OCI-LY1 (cell line): Measurements from ENCODE around the gene HECW1.
"Not testable (repeated sequence)": the region's sequence is repeated elsewhere in the genome, so short reads cannot be mapped to it uniquely, and the experiment has no call there.

ENCODE experiments used
- H2AFZ ChIP-seq: fragments of 200-600 bp; sonication (generic), shearing (Covaris generic); 2 replicates; pipeline ENCODE4 v1.6.0; 2014; ENCODE audit warnings: antibody characterized with exemption, mild to moderate bottlenecking, low read length
- H3F3A ChIP-seq: fragments of 200-600 bp; sonication (generic), shearing (Covaris generic); 2 replicates; pipeline ENCODE4 v1.6.0; 2014; ENCODE audit warnings: mild to moderate bottlenecking, antibody characterized with exemption, low read length, moderate library complexity; ENCODE audit not compliant: insufficient read depth
- H3K27ac ChIP-seq: fragments of 200-600 bp; sonication (generic); 2 replicates; pipeline ENCODE4 v1.5.1; 2014; ENCODE audit warnings: low read length, mixed run types, mild to moderate bottlenecking, low read depth; ENCODE audit not compliant: poor library complexity, severe bottlenecking
- H3K27me3 ChIP-seq: fragments of 200-600 bp; sonication (generic); 2 replicates; pipeline ENCODE4 v1.6.0; 2014; ENCODE audit warnings: antibody characterized with exemption, mild to moderate bottlenecking, low read length, moderate library complexity; ENCODE audit not compliant: insufficient read depth
- H3K36me3 ChIP-seq: fragments of 200-600 bp; sonication (generic); 2 replicates; pipeline ENCODE4 v1.6.1; 2014; ENCODE audit warnings: mild to moderate bottlenecking, antibody characterized with exemption, low read length, moderate library complexity, mixed read lengths; ENCODE audit not compliant: insufficient read depth
- H3K4me1 ChIP-seq: fragments of 200-600 bp; sonication (generic); 2 replicates; pipeline ENCODE4 v1.5.1; 2014; ENCODE audit warnings: mild to moderate bottlenecking, low read length, moderate library complexity; ENCODE audit not compliant: insufficient read depth, severe bottlenecking
- H3K4me2 ChIP-seq: fragments of 200-600 bp; sonication (generic), shearing (Covaris generic); 2 replicates; pipeline ENCODE4 v1.6.1; 2014; ENCODE audit warnings: low read length
- H3K4me3 ChIP-seq: fragments of 200-600 bp; sonication (generic); 2 replicates; pipeline ENCODE4 v1.5.1; 2014; ENCODE audit warnings: low read length, low read depth, mild to moderate bottlenecking, mixed read lengths; ENCODE audit not compliant: poor library complexity, severe bottlenecking
- H3K79me2 ChIP-seq: fragments of 200-600 bp; shearing (Covaris generic); 2 replicates; pipeline ENCODE4 v1.6.1; 2016; ENCODE audit warnings: mixed run types, low read length, mixed read lengths; ENCODE audit not compliant: insufficient read depth
- H3K9ac ChIP-seq: fragments of 200-600 bp; sonication (generic), shearing (Covaris generic); 2 replicates; pipeline ENCODE4 v1.6.1; 2014; ENCODE audit warnings: mild to moderate bottlenecking, low read length, mixed read lengths
- H3K9me2 ChIP-seq: fragments of 200-600 bp; sonication (generic), shearing (Covaris generic); 2 replicates; pipeline ENCODE4 v1.6.1; 2014; ENCODE audit warnings: low read depth, mild to moderate bottlenecking, low read length, mixed read lengths
- H3K9me3 ChIP-seq: fragments of 200-600 bp; shearing (Covaris generic); 2 replicates; pipeline ENCODE4 v1.6.1; 2014; ENCODE audit warnings: low read length, mixed read lengths
- H4K20me1 ChIP-seq: fragments of 200-600 bp; sonication (generic), shearing (Covaris generic); 2 replicates; pipeline ENCODE4 v1.6.0; 2016; ENCODE audit warnings: mild to moderate bottlenecking, low read length; ENCODE audit not compliant: insufficient read depth
- EZH2 ChIP-seq: fragments of 200-600 bp; sonication (generic), shearing (Covaris generic); IDR thresholded peaks from 2 replicates; pipeline ENCODE4 v1.8.0; 2017; ENCODE audit warnings: borderline replicate concordance, mixed run types, mild to moderate bottlenecking, antibody characterized with exemption, low read length, moderate library complexity, mixed read lengths
- TF ChIP-seq, protein P1 (sequence below): fragments of 200-600 bp; sonication (generic), shearing (Covaris generic); IDR thresholded peaks from 2 replicates; pipeline ENCODE4 v1.5.1; 2017; ENCODE audit warnings: mild to moderate bottlenecking, antibody characterized with exemption, low read length, moderate library complexity, mixed read lengths

HECW1 gene

DNA sequence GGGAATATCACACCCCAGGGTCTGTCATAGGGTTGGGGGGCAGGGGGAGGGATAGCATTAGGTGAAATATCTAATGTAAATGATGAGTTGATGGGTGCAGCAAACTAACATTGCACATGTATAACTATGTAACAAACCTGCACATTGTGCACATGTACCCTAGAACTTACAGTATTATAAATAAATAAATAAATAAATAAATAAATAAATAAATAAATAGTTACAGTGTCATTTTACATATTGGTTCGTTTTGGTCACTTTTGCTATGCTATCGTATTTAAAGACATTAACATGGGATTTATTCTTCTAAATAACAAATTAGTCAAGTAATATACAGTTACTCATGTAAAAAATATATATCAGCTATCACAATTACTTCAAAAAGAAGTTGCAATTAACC, 228.7 kb downstream of the HECW1 start:
- Histone ChIP-seq H3K4me1 (no peaks in the 10 kb centered on the region), H3K27me3 (no peaks in the 10 kb centered on the region), H3K27ac (no peak overlapping the region), H3K4me2 (no peak overlapping the region), H3K9me2 (no peaks in the 10 kb centered on the region), H3K79me2 (no peaks in the 10 kb centered on the region), H3K9me3 (no peaks in the 10 kb centered on the region), H3K4me3 (no peak overlapping the region), H3F3A (no peaks in the 10 kb centered on the region), H2AFZ (no peak overlapping the region), H3K36me3 (no peaks in the 10 kb centered on the region), H3K9ac (no peak overlapping the region), H4K20me1 (no peaks in the 10 kb centered on the region)
- TF ChIP-seq, protein P1, sequence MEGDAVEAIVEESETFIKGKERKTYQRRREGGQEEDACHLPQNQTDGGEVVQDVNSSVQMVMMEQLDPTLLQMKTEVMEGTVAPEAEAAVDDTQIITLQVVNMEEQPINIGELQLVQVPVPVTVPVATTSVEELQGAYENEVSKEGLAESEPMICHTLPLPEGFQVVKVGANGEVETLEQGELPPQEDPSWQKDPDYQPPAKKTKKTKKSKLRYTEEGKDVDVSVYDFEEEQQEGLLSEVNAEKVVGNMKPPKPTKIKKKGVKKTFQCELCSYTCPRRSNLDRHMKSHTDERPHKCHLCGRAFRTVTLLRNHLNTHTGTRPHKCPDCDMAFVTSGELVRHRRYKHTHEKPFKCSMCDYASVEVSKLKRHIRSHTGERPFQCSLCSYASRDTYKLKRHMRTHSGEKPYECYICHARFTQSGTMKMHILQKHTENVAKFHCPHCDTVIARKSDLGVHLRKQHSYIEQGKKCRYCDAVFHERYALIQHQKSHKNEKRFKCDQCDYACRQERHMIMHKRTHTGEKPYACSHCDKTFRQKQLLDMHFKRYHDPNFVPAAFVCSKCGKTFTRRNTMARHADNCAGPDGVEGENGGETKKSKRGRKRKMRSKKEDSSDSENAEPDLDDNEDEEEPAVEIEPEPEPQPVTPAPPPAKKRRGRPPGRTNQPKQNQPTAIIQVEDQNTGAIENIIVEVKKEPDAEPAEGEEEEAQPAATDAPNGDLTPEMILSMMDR = no peak
- no peak for TF ChIP-seq EZH2

DNA sequence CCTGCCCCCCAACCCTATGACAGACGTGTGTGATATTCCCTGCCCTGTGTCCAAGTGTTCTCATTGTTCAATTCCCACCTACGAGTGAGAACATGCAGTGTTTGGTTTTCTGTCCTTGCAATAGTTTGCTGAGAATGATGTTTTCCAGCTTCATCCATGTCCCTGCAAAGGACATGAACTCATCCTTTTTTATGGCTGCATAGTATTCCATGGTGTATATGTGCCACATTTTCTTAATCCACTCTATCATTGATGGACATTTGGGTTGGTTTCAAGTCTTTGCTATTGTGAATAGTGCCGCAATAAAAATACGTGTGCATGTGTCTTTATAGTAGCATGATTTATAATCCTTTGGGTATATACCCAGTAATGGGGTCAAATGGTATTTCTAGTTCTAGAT, 231.0 kb downstream of the HECW1 start:
- not testable (repeated sequence) for H3K9me3 ChIP-seq, H3K79me2 ChIP-seq, H2AFZ ChIP-seq, H3K27me3 ChIP-seq, H3K9ac ChIP-seq, H3K4me2 ChIP-seq, H3K36me3 ChIP-seq, H4K20me1 ChIP-seq, H3K4me1 ChIP-seq, H3F3A ChIP-seq, H3K9me2 ChIP-seq, H3K27ac ChIP-seq, H3K4me3 ChIP-seq

DNA sequence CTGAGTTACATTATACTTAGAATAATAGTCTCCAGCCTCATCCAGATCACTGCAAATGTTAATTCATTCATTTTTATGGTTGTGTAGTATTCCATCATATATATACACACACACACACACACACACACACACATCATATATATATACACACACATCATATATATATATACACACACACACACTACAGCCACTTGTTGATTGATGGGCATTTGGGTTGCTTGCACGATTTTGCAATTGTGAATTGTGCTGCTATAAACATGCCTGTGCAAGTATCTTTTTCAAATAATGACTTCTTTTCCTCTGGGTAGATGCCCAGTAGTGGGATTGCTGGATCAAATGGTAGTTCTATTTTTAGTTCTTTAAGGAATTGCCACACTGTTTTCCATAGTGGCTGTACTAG, 233.2 kb downstream of the HECW1 start:
- not testable (repeated sequence) for H3K4me1 ChIP-seq

GRCh38 chr7:43351683-43352082, 239.2 kb downstream of the HECW1 start:
- no peak overlapping the region for H3K4me3 ChIP-seq
- no peaks in the 10 kb centered on the region for H4K20me1 ChIP-seq
- peaks cover 12% of the 10 kb centered on the region; the same call in 1 of the 2 replicates for H3K9me3 ChIP-seq
- H3K4me2 ChIP-seq = no peak overlapping the region
- no peaks in the 10 kb centered on the region for H3F3A ChIP-seq
- no peak overlapping the region for H3K9ac ChIP-seq
- H3K4me1 ChIP-seq = no peaks in the 10 kb centered on the region
- no peaks in the 10 kb centered on the region for H3K79me2 ChIP-seq
- no peaks in the 10 kb centered on the region for H3K36me3 ChIP-seq
- H3K27ac ChIP-seq = no peak overlapping the region
- TF ChIP-seq, protein P1 = no peak
- TF ChIP-seq EZH2 = no peak
- no peaks in the 10 kb centered on the region for H3K9me2 ChIP-seq
- H2AFZ ChIP-seq = no peak overlapping the region
- H3K27me3 ChIP-seq = no peaks in the 10 kb centered on the region

More for the DNA sequence above, 233.2 kb downstream of the HECW1 start:
- H3K36me3 ChIP-seq, H3K79me2 ChIP-seq, H3K27ac ChIP-seq, H3K9me2 ChIP-seq, H3F3A ChIP-seq, H4K20me1 ChIP-seq, H2AFZ ChIP-seq, H3K9me3 ChIP-seq, H3K27me3 ChIP-seq, H3K9ac ChIP-seq, H3K4me3 ChIP-seq, H3K4me2 ChIP-seq: not testable (repeated sequence)
